Right kidney (tissue), 1 donor: ENCODE results near the gene TRPV3.
"Not testable (repeated sequence)": the region's sequence is repeated elsewhere in the genome, so short reads cannot be mapped to it uniquely, and the experiment has no call there.

Experiments
- DNase-seq: peaks from one replicate; pipeline ENCODE4 v3.0.0-alpha.2; 2016

TRPV3 gene

DNA sequence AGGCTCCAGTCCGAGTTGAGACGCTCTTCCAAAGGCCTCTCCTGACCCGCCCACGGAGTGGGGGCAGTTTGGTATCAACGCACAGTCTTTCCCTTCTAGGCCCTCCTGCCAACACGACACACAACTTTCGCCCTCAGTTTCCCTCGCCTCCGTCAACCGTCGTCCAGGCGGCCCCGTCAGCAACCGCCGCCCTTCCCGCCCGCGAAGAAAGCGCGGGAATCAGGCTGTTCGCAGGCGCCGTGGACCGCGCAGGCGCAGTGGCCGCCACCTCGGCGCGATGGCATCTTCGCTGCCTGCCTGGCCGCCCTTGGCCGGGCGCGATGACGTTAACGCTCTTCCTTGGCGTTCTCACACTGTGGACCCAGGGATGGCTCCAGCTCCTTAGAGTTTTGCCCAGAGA is 86.0 kb downstream of the TRPV3 start, which contains the start of gene SPATA22:
SPATA22 (minus strand) TSS at position 221 of the 400 bp plus-strand sequence. CDS start 2,494 bp downstream, outside the sequence.
- DNase-seq, result no peak

DNA sequence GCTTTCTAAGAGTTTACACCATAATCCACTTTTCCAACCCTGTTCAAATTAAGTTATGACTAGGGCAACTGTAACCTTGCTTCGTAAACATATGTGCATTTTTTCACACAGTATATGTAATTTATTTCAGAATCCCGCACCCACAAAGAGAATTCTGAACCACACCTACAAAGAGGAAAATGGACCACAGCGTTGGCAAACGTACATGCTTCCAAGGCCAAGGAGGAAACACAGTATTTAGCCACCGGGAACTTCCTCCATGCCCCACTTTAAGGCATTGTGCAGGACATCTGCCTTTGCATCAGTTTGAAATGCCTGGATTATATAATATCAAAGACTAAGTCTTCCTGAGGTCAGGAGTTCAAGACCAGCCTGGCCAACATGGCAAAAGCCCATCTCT is 88.1 kb downstream of the TRPV3 start:
- DNase-seq, result no peak

- not testable (repeated sequence) for DNase-seq
These were observed 91.3 kb downstream of the TRPV3 start for GRCh38 chr17:3466355-3466754.
